ENCODE results near the gene CACNA1B.
"Not testable (repeated sequence)": the region's sequence is repeated elsewhere in the genome, so short reads cannot be mapped to it uniquely, and the experiment has no call there.

CACNA1B gene

GRCh38 chr9:138104251-138105122, 226.9 kb downstream of the CACNA1B start:
- no peak for DNase-seq

- no peak for DNase-seq
Measured at GRCh38 chr9:138105123-138105415, 227.5 kb downstream of the CACNA1B start.

DNA sequence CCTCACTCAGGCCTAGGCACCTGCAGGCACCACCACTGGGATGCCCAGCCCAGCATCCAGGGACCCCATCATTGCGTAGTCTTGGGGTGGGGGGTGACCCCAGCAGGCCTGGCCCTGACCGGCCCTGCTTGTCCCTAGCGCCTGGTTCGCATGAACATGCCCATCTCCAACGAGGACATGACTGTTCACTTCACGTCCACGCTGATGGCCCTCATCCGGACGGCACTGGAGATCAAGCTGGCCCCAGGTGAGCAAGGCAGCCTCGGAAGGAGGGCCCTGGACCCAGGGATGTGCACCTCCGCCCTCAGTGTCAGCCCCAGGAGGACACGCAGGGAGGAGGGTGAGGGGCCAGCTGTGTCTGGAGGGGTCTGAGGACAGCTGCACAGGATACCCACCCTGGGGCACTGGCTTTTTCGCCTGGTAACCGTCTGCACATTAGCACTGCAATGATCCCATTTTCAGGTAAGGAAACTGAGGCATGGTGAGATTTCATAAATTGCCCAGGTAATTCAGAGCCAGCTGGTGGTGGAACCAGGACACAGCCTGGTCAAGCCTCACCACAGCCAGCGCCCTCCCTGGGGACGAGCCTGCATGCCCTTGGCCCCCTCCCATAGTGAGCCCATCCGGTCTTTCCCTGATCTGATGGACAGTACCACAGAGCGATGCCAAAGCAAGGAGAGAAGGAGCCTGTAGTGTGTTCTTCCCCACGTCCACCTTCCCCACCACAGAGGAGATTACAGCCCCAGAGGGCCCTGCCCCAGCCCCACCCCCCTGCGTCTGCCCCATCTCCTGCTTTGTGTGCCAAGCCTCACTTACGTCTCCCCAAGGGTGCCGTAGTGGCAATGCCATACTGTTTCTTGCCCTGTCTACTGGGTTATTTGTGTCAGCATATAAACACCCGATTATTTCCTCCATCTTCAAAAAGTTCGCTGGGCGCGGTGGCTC, 228.3 kb downstream of the CACNA1B start:
- no peak for DNase-seq

DNA sequence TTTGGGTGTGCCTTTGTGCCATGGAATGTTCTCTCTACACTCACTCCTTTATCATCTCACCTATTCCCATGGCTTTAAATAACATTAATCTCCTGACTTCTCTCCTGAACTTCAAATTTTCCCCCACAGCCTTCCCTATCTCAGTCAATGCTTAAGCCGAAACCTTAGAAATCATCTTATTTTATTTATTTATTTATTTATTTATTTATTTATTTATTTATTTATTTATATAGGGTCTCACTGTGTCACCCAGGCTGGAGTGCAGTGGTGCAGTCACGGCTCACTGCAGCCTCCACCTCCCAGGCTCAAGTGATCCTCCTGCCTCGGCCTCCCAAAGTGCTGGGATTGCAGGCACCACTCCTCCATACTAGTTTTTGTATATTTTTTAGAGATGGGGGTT, 229.5 kb downstream of the CACNA1B start:
- DNase-seq = not testable (repeated sequence)

- DNase-seq = no peak
Measured at GRCh38 chr9:138111607-138112006, 234.0 kb downstream of the CACNA1B start.

DNA sequence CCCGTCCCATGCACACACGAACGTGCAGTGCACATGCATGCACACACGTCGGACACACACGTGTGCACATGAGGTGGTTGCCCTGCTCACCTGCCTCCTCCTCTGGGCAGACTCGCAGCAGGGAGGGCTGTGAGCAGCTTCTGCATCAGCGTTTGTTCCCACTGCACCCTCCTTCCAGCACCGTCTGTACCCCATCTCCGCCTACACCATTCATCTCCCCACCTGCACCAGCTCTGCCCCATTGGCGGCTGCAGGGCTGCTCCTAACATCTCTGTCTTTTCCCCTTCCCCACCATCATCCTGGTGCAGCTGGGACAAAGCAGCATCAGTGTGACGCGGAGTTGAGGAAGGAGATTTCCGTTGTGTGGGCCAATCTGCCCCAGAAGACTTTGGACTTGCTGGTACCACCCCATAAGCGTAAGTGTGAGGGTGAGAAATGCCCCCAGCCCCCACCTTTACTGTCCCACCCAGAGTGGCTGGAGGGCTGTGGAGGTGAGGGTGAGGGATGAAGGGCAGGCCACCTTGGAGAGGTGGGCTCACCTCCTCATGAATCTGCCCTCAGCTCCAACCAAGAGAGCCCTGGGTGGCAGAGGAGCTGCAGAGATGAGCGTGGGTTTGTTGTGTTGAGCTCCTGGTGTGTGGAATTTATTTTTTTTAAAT, 234.6 kb downstream of the CACNA1B start:
- no peak for DNase-seq

DNA sequence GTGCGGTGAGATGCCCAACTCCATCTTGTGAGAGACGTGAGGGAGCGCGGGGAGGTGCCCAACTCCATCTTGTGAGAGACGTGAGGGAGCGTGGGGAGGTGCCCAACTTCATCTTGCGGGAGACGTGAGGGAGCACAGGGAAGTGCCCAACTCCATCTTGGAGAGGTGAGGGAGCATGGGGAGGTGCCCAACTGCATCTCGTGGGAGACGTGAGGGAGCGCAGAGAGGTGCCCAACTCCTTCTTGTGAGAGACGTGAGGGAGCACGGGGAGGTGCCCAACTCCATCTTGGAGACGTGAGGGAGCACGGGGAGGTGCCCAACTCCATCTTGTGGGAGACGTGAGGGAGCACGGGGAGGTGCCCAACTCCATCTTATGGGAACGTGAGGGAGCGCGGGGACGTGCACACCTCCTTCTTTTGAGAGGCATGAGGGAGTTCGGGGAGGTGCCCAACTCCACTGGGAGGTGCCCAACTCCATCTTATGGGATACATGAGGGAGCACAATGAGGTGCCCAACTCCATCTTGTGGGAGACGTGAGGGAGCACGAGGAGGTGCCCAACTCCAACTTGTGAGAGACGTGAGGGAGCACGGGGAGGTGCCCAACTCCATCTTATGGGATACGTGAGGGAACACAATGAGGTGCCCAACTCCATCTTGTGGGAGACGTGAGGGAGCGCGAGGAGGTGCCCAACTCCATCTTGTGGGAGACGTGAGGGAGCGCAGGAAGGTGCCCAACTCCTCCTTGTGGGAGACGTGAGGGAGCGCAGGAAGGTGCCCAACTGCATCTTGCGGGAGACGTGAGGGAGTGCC, 235.4 kb downstream of the CACNA1B start:
- DNase-seq = no peak

DNA sequence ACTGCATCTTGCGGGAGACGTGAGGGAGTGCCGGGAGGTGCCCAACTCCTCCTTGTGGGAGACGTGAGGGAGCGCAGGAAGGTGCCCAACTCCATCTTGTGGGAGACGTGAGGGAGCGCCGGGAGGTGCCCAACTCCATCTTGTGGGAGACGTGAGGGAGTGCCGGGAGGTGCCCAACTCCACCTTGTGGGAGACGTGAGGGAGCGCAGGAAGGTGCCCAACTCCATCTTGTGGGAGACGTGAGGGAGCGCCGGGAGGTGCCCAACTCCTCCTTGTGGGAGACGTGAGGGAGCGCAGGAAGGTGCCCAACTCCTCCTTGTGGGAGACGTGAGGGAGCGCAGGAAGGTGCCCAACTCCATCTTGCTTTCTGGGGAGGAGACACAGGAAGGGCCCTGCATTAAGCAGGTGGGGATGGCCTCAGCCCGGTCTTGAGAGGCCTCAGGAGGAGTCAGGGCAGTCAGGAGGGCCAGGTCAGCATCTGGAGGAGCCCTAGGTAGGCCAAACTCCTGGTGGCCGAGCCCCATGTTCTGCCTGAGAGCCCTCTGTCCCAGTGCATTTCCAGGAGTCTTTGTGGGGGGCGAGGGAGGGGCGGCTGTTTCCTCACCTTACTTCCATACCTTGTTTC, 236.2 kb downstream of the CACNA1B start:
- not testable (repeated sequence) for DNase-seq

DNA sequence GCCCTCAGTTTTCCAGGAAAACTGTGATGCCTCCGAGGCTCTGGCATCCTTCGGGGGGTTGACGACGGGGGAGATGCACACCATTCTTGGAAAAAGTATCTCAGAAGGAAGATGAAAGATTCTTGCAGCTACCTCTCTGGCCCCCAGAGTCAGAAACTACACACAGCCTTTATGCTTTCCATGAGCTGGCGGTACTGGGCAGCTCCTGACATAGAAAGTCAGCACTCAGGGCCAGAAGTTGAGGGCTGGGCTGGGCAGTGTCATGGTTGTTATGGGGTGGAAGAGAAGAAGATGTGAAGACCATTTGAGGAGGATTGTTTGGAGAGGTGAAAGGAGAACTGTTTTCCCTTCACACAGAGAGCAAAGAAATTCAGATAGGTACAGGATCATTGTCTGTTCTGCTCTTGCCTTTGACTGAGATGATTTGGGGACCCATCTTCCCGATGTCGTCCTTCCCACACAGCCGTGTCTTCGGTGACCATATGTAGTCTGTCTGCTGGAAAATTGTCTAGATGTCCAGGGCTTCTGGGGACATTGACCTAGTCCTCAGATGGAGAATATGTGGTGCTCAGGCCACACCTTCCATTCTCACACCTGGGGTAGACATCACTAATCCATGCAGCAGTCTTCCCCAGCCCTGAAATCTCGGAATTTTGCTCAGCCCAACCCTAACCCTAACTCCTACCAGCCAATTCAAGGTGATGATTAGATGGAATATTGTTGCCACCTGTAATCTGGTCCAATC, 237.1 kb downstream of the CACNA1B start:
- no peak for DNase-seq

DNA sequence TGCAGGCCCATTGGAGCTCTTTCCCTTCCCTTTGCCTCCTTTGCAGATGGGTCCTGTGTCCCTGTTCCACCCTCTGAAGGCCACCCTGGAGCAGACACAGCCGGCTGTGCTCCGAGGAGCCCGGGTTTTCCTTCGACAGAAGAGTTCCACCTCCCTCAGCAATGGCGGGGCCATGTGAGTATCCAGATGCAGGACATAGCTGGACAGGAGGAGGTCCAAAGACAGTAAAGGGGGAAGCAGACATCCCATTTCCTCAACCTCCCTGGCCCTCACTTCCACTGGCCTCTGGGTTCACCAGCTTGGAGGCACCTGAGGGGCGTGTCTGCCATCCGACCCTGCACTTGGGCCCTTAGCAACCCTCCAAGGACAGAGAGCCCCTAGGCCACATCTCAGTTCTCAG, 237.9 kb downstream of the CACNA1B start:
- DNase-seq = no peak

- no peak for DNase-seq
Measured at GRCh38 chr9:138116521-138116920, 238.9 kb downstream of the CACNA1B start.

- no peak for DNase-seq
Measured at GRCh38 chr9:138117101-138117750, 239.6 kb downstream of the CACNA1B start.

- DNase-seq = no peak
Measured at GRCh38 chr9:138117836-138118235, 240.3 kb downstream of the CACNA1B start.

DNA sequence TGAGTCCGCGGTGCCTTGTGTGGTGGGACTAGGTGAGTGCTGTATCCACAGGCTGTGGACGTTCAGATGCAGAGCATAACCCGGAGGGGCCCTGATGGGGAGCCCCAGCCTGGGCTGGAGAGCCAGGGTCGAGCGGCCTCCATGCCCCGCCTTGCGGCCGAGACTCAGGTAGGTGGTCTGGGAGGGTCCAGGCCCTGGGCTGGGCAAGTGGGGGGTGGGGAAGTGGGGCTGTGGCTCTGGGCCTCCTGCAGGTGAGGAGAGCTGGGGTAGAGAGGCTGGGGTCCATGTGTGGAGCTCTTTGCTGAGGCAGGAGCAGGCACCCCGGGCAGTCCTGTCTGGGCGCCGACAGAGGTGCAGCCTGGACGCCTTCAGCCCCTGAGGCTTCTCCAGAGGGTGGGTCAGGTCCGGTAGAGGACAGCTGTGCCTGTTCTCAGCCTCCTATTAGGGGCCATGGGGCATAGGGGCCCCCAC, 241.1 kb downstream of the CACNA1B start:
- DNase-seq = no peak

DNA sequence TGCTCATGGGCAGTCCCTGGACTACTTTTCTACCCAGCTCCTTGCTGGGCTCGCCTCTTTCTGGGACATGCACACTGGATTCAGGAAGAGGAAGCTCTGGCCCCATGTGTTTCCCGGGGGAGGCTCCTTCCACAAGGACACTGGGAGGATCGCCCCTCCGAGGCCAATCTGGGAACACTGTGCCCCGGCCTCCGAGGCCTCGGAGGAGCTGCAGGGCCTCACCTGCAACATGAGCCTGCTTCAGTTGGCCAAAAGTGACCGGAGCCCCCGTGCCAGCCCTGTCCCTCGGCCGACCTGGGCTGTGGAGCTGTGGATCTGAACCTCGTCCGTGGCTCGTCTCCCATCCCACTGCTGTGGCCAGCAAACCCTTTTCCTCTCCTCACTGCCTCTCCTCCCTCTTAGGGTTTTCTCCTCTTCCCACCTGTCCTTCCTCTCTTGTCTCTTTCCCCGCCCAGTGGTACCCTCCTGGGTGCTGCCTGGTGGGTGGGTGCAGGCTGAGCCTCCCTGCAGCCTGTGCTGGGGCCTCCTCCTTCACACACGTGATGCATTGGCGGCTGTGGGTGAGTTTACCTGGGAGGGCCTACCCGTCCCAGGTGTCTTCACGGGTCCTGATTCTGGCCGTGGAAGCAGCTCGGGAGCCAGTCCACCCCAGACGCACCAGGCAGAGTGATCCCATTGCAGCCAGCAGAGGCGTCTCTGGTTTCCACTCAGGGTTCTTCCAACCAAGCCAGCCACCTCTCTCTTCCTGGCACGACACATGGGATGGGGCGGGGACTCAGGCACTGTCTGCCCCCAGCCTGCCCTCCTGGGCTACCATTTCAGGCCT, 241.8 kb downstream of the CACNA1B start:
- DNase-seq = no peak

DNA sequence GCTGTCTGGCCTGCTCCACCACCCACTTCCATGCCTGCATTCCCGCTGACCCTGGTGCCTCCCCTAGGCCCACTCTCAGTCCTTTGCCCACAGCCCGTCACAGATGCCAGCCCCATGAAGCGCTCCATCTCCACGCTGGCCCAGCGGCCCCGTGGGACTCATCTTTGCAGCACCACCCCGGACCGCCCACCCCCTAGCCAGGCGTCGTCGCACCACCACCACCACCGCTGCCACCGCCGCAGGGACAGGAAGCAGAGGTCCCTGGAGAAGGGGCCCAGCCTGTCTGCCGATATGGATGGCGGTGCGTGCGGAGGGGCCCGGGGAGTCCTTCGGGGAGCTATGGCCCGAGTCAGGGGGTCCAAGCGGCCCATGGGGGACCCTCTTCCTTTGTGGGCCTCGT, 242.5 kb downstream of the CACNA1B start:
- no peak for DNase-seq

- no peak for DNase-seq
Measured at GRCh38 chr9:138120511-138121437, 243.2 kb downstream of the CACNA1B start.

DNA sequence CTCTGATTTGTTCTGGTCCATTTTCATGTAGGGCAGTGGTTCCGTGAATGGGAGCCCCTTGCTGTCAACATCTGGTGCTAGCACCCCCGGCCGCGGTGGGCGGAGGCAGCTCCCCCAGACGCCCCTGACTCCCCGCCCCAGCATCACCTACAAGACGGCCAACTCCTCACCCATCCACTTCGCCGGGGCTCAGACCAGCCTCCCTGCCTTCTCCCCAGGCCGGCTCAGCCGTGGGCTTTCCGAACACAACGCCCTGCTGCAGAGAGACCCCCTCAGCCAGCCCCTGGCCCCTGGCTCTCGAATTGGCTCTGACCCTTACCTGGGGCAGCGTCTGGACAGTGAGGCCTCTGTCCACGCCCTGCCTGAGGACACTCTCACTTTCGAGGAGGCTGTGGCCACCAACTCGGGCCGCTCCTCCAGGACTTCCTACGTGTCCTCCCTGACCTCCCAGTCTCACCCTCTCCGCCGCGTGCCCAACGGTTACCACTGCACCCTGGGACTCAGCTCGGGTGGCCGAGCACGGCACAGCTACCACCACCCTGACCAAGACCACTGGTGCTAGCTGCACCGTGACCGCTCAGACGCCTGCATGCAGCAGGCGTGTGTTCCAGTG, 244.0 kb downstream of the CACNA1B start:
- no peak for DNase-seq

All from NCI-H2227 treated with DMSO at 0.1 percent for 48 hours (cell line).